Measurements from ENCODE around the gene ZBTB45. TPM values are rescaled to one million over a fixed set of nuclear protein-coding genes. Genes with fewer than 3 reads are reported as not detected.

The ZBTB45 gene
- total RNA-seq, 4 donors from 2014 or later = 6.9 to 17.7 (median 8.5) TPM

GRCh38 chr19:58514564-58515022 is 5.0 kb downstream of the ZBTB45 start:
- Histone ChIP-seq H3K36me3 (peaks cover 14 to 15% of the 10 kb centered on the region in 2 donors), H3K4me1 (peaks cover 24 to 31% of the 10 kb centered on the region in 2 donors), H3K4me3 (replicated peaks in 1 of 3) (peak overlapping the region in 1 of 3 donors; percentile 28), H3K27ac (peak overlapping the region in 2 of 3 donors; percentile 73 to 84), H3K27me3 (no peaks in the 10 kb centered on the region), H3K9me3 (no peaks in the 10 kb centered on the region)
- intact Hi-C loops (cut with DNase I) = no loop called here
- TF ChIP-seq, protein P1, sequence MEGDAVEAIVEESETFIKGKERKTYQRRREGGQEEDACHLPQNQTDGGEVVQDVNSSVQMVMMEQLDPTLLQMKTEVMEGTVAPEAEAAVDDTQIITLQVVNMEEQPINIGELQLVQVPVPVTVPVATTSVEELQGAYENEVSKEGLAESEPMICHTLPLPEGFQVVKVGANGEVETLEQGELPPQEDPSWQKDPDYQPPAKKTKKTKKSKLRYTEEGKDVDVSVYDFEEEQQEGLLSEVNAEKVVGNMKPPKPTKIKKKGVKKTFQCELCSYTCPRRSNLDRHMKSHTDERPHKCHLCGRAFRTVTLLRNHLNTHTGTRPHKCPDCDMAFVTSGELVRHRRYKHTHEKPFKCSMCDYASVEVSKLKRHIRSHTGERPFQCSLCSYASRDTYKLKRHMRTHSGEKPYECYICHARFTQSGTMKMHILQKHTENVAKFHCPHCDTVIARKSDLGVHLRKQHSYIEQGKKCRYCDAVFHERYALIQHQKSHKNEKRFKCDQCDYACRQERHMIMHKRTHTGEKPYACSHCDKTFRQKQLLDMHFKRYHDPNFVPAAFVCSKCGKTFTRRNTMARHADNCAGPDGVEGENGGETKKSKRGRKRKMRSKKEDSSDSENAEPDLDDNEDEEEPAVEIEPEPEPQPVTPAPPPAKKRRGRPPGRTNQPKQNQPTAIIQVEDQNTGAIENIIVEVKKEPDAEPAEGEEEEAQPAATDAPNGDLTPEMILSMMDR (IDR thresholded peaks at IDR 0.05) = no peak
- no peak for TF ChIP-seq POLR2A (IDR thresholded peaks at IDR 0.05)
- WGBS, 2 donors = 60 to 73% methylated on average over 3 of the region's 3 CpGs
- no peak for DNase-seq

GRCh38 chr19:58513694-58514563 is 5.7 kb downstream of the ZBTB45 start:
- Histone ChIP-seq H3K4me1 (peaks cover 24 to 31% of the 10 kb centered on the region in 2 donors), H3K27ac (peak overlapping the region; percentile 73 to 84 (median 82)), H3K27me3 (no peaks in the 10 kb centered on the region), H3K9me3 (no peaks in the 10 kb centered on the region), H3K4me3 (replicated peaks in 1 of 3) (peak overlapping the region in 1 of 3 donors; percentile 28), H3K36me3 (peaks cover 14 to 15% of the 10 kb centered on the region in 2 donors)
- DNase-seq = peak; percentile 90 to 93
- intact Hi-C loops (cut with DNase I) = no loop called here
- peak in 1 of 2 donors; percentile 54 for TF ChIP-seq POLR2A (IDR thresholded peaks at IDR 0.05)
- TF ChIP-seq, protein P1 (IDR thresholded peaks at IDR 0.05) = peak; percentile 53 to 97 (median 94)
- 8 to 12% methylated on average over 36 to 38 of the region's 66 CpGs for WGBS, 2 donors

DNA sequence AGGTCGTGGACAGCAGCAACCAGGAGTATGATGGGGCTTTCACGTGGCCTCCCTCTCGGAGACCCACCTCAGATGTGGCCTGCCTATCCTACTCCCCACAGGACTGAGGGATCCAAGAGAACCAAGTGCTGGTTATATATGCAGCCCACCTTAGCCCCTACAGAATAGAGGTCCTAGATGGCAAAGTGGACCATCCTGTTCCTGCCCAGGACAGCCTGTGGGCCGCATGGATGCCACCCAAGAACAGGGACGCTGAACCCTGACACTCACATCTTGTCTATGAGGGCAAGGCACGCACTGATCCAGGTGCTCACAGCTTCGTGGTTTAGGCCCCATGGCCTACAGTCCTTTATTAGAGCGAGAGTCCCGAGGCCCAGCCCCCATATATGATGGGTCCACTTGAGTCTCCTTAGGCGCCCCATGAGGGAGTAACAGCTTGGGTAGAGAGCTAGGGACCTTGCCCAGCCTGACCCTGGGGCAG is 6.4 kb downstream of the ZBTB45 start:
- Histone ChIP-seq H3K9me3 (no peaks in the 10 kb centered on the region), H3K27ac (peak overlapping the region; percentile 73 to 84 (median 82))

DNA sequence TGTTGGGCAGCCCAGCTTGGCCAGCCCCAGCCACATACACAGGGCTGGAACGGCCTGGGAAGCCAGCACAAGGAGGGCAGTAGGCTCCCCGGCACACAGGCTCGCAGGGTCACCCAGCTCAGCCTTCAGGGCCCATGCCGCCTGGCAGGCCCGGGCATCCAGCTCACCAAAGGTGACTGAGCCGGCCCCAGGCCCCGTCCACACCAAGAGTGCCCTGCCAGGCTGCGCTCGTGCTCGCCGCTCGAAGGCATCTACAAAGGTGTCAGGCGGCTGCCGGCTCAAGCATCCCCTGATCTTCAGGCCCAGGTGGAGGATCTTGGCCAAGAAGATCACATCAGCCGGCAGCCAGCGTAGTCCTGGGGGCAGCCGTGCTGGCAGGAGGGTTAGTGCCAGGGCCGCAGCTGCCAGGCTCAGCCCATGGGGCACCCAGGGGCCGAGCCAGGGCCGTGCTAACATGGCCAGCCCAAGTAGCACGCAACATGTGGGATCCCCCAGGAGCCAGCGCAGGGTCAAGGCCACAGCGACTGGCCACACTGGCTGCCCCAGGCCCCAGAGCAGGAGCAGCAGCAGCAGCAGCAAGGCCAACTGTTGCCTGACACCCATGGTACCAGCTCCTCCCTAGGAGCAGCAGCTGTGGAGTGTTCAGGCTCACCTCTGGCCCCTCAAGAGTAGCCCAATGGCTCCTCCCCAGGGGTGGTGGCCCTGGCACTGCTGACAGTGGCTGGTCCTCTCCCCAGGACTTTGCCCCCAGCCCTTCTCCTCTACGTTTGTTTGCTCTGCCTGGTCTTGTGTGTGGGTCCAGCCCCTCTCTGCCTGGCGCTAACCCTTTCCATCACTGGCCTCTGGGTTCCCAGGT is 8.0 kb downstream of the ZBTB45 start, which contains the start of gene SLC27A5:
SLC27A5 (minus strand) TSS at position 640 of the 856 bp plus-strand sequence; CDS start at position 603, 37 bp downstream.
- DNase-seq = no peak

More for the DNA sequence above, 6.4 kb downstream of the ZBTB45 start:
- intact Hi-C loops (cut with DNase I) = no loop called here
- H3K36me3 ChIP-seq = peaks cover 14 to 15% of the 10 kb centered on the region in 2 donors
- no peaks in the 10 kb centered on the region for H3K27me3 ChIP-seq
- no peak for DNase-seq
- H3K4me3 ChIP-seq (replicated peaks in 1 of 3) = no peak overlapping the region
- H3K4me1 ChIP-seq = peaks cover 18 to 25% of the 10 kb centered on the region in 2 donors
- WGBS, 2 donors = 82 to 86% methylated on average over 5 to 8 of the region's 10 CpGs
- TF ChIP-seq POLR2A (IDR thresholded peaks at IDR 0.05) = no peak
- TF ChIP-seq, protein P1 (IDR thresholded peaks at IDR 0.05) = no peak

More for the DNA sequence above, 8.0 kb downstream of the ZBTB45 start, which contains the start of gene SLC27A5:
- H3K9me3 ChIP-seq = no peaks in the 10 kb centered on the region
- no peak within 1 kb of the TSS for H3K27ac ChIP-seq
- H3K36me3 ChIP-seq = peaks cover 7 to 9% of the 10 kb centered on the region in 2 donors
- H3K4me1 ChIP-seq = peaks cover 10 to 15% of the 10 kb centered on the region in 2 donors
- TF ChIP-seq, protein P1 (IDR thresholded peaks at IDR 0.05) = no peak
- TF ChIP-seq POLR2A (IDR thresholded peaks at IDR 0.05) = no peak
- H3K27me3 ChIP-seq = no peaks in the 10 kb centered on the region
- WGBS, 2 donors = 72 to 95% methylated on average over 2 of the region's 25 CpGs
- intact Hi-C loops (cut with DNase I) = no loop called here
- H3K4me3 ChIP-seq (replicated peaks in 1 of 3) = no peak within 1 kb of the TSS

Measured in thyroid gland (tissue), 4 donors.